Loucy (cell line): Measurements from ENCODE around the gene SHMT2.

Source experiments
- CTCF ChIP-seq: fragments of 200-600 bp; sonication (generic); conservative IDR thresholded peaks from 2 replicates; pipeline ENCODE4 v1.5.1; 2014; ENCODE audit warnings: mild to moderate bottlenecking, antibody characterized with exemption, low read length
- EZH2phosphoT487 ChIP-seq: fragments of 200-600 bp; IDR thresholded peaks from 2 replicates; pipeline ENCODE4 v1.6.1; 2018; ENCODE audit warnings: antibody characterized with exemption, mild to moderate bottlenecking, moderate library complexity, borderline replicate concordance

DNA sequence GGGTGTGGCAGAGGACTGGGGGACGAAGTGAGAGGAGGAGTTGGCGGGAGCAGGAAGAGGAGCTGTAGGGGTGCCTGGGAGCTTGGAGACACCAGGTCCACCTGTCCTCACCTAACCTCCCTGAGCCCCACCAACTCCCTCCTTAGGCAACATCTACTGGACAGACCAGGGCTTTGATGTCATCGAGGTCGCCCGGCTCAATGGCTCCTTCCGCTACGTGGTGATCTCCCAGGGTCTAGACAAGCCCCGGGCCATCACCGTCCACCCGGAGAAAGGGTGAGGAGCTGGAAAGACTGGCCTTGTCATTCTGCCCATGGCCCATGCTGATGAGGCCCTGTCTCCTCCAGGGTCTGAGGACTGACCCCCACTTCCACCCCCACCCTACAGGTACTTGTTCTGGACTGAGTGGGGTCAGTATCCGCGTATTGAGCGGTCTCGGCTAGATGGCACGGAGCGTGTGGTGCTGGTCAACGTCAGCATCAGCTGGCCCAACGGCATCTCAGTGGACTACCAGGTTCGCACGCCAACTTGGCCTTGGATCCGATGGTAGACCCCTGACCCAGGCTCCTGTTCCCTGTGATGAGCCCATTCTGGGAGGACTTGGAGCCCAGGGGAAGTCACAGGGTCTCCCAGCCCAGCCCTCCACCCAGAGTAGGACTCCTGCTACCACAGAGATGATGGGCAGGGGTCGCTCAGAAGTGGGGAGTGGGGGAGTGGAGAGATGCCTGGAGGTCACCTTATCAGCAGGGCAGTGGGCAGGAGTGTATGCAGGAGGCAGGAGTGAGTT is 45.4 kb upstream of the SHMT2 start:
- TF ChIP-seq CTCF (no peak), EZH2phosphoT487 (no peak)
